Activated T-helper 1 cell treated with Interleukin-2 at 50 U/mL for 16 hours (primary cell): ENCODE measurements around the gene UBXN2A.

ENCODE experiments used
- DNase-seq: peaks from one replicate; pipeline ENCODE4 v3.0.0-alpha.2; 2020; ENCODE audit warnings: low read depth

The UBXN2A gene, protein sequence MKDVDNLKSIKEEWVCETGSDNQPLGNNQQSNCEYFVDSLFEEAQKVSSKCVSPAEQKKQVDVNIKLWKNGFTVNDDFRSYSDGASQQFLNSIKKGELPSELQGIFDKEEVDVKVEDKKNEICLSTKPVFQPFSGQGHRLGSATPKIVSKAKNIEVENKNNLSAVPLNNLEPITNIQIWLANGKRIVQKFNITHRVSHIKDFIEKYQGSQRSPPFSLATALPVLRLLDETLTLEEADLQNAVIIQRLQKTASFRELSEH

DNA sequence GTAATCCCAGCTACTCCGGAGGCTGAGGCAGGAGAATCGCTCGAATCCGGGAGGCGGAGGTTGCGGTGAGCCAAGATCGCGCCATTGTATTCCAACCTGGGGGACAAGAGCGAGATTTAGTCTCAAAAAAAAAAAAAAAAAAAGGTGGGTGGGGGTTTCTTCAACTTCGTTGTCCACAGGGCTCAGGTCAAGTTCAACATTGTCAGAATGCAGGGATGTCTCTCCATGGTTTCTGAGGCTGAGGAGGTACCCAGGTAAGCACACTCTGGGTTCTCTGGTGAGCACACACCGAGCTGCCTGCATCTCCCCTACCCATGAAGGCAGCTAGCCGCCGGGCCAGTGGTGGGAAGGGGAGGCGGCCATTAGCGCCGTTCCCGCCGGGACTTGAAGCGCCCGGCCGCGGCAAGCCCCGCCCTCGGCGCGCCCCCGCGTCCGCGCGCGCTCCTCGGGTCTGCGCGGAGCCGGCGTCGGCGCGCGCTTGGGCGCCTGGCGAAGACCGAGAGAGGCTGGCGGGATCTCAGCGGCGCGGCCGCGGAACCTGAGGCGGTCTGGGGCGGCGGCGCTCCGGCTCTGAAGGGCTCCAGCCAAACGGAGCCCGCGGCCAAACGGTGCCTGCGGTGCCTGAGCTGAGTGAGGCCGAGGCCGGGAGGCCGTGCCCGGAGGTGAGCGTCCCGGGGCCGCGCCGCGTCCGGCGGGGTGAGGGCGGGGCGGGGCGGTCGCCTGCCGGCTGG lies at the start of gene UBXN2A:
UBXN2A (plus strand) TSS at position 477 of the 731 bp plus-strand sequence. CDS start 17,852 bp downstream, outside the sequence.
- DNase-seq = peak; percentile 66

DNA sequence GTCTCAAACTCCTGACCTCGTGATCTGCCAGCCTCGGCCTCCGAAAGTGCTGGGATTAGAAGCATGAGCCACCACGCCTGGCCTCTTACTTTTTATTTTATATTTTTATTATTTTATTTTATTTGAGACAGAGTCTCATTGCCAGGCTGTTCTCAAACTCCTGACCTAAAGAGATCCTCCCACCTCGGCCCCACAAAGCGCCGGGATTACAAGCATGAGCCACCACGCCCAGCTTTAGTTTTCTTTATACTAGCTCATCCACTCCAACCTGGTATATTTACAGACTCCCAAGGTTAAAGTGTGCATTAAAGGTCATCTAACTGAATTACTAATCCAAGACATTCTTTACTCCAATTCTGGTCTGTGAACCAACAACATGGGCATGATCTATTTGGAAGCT lies 40.1 kb upstream of the UBXN2A start:
- DNase-seq = no peak

DNA sequence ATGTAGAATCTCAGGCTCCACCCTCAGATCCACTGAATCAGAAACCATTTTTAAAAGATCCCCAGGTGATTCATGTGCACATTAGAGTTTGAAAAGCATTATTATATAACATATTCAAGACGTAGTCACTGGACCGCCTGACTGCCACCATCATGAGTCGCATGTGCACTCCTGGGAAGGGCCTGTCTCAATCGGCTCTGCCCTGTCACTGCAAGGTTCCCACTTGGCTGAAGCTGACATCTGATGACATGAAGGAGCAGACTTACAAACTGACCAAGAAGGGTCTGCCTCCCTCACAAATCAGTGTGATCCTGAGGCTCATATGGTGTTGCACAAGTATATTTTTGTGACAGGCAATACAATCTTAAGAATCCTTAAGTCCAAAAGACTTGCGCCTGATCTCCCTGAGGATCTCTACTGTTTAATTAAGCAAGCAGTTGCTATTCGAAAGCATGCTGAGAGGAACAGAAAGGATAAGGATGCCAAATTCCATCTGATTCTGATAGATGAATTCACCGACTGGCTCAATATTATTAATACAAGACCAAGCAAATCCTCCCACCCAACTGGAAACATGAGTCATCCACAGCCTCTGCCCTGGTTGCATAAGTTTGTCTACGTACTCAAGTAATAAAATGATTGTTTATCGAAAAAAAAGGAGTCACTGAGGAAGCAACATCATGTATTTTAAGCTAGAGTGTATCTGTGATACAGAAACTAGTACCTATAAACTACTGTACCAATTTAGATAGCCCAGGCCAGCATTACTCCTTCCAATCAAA lies 39.5 kb upstream of the UBXN2A start:
- no peak for DNase-seq

DNA sequence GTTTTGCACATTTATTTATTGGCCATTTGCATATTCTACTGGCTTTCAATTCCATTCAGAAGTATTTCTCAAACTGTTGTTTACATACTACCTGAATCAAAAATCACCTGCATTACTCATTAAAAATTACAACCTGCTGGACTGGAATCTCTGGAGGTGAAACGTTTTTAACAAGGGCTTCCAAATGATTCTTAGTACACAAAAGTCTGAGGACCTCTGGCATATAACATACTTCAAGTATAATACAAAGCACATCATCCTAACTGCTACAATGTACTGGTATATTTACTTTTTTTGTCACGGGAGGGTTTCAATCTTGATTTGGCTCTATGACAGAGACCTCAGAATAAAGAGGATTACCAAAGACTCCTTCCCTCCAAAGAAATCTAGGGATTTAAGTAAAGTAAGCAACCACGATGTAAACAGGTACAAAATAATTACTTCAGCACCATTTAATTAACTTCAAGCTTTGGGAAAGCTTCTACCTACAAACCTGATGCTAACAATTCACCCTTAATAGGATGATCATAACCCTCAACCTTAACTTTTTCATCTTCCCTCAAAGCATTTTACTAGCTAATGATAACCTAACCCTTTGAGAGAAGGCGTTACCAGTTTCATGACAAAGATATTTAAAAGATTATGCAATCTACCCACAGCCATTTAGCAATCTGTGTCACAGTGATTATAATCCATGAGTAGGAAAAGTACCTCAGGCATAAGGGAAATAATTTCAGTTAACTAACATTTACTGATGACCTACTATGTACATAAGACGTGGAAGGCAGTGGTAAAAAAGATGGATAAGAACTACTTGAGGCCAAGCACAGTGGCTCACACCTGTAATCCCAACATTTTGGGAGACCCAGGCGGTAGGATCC lies 38.1 kb upstream of the UBXN2A start:
- DNase-seq = no peak

DNA sequence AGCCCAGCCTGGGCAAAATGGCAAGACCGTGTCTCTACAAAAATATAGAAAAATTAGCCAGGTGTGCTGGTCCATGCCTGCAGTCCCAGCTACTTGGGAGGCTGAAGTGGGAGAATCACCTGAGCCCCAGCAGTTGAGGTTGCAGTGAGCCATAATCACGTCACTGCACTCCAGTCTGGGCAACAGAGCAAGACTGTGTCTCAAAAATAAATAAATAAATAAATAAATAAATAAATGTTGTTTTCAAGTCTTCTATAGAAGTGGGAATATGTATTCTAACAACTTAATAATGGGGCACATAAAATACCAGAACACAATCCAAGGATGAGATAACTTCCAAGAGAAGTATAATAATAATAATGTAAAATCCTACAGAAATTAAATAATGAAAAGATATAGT lies 37.2 kb upstream of the UBXN2A start:
- no peak for DNase-seq

DNA sequence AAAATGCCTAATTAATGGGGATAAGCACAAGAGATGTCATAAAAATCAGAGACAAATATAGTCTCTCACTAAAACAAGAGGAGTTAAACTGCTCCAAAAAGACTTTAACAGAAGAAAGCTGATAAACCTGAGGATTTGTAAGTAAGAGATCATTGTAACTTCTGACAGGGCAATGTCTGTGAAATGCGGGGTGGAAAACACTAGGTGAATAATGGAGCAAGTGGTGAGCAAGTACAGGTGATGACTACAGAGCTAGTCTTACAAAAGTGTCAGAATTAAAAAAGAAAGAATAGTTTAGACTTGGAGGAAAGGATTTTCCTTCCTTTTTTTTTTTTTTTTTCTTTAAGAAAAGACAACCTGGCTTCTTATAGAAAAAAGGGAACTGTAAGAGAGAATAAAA lies 36.0 kb upstream of the UBXN2A start:
- DNase-seq = no peak

DNA sequence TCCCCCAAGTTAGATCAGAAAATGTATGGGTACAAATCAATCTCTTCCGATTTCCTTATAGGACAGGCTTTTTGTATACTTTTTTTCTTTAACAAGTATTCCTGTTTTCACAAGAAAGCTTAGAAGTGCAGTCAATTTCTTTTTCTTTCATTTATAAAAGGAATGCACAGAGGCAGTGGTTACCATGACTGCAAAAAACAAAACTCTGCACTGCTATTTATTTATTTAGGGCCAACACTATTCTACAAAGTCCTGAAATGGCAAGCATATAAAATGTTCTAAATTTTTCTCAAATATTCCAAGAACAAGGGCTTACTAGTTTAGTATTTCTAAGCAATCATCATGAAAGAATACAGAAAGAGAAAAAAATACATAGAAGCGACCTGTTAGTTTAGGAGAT lies 35.6 kb upstream of the UBXN2A start:
- DNase-seq = no peak

DNA sequence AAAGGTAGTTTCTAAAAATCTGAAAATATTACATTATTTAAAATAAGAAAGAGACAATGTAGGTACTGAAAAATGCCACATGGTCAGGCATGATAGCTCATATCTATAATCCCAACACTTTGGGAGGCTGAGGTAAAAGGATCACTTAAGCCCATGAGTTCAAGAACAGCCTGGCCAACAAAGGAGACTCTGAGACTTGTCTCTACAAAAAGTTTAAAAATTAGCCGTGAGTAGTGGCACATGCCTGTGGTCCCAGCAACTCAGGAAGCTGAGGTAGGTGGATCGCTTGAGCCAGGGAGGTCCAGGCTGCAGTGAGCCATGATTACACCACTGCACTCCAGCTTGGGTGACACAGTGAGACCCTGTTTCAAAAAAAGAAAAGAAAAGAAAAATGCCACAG lies 35.1 kb upstream of the UBXN2A start:
- DNase-seq = no peak

DNA sequence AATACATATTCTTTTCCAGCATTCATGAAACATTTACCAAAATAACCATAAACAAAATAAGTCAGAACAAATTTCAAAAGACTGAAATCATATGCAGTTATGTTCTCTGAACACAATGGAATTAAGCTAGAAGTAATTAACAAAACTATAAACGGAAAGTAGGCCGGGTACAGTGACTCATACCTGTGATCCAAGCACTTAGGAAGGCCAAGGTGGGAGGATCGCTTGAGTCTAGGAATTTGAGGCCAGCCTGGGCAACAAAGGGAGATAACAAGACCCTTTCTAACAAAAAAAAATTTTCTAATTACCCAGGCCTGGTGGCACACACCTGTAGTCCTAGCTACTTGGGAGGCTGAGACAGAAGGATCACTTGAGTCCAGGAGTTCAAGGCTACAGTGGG lies 28.2 kb upstream of the UBXN2A start:
- no peak for DNase-seq

DNA sequence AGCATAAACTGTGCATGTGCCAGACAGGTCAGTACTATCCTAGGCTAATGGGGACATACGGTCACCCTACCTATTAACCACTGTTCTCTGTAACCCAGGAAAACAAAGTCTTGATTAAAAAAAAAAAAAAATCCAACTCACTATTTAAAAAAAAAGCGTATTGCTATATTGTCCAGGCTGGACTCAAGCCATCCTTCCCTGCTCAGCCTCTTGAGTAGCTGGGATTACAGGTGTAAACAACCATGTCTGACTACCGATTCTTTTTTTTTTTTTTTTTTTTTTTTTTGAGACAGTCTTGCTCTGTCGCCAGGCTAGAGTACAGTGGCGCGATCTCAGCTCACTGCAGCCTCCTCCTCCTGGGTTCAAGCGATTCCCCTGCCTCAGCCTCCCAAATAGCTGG lies 24.9 kb upstream of the UBXN2A start:
- no peak for DNase-seq

DNA sequence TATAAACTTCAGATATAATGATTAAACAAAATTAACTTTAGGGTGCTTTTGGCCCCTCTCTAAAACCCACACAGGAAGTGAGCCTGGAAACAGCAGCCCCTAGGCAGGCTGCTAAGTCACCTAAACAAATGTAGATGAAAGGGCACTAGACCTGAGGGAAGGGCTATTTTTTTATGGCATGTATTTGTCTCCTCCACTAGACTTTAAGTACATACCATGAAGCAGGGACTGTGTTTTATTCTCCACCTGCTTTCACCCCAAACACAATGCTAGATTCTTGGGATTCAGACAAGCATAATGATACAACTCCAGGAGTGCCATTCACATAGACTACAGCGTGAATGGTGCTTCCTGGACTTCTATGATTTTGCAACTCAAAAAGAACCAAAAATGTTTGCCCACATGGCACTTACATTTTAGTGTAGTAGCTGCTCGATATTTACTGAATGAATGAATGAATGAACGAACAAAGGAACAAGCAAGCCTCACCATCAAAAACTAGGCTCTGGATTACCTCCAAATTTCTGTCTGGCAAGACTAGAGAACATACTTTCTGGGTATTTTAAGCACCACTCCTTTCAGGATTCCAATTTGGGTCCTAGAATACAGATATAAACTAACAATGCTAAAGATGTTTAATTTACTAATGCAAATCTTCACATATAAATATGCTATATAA lies 23.4 kb upstream of the UBXN2A start:
- DNase-seq = no peak

DNA sequence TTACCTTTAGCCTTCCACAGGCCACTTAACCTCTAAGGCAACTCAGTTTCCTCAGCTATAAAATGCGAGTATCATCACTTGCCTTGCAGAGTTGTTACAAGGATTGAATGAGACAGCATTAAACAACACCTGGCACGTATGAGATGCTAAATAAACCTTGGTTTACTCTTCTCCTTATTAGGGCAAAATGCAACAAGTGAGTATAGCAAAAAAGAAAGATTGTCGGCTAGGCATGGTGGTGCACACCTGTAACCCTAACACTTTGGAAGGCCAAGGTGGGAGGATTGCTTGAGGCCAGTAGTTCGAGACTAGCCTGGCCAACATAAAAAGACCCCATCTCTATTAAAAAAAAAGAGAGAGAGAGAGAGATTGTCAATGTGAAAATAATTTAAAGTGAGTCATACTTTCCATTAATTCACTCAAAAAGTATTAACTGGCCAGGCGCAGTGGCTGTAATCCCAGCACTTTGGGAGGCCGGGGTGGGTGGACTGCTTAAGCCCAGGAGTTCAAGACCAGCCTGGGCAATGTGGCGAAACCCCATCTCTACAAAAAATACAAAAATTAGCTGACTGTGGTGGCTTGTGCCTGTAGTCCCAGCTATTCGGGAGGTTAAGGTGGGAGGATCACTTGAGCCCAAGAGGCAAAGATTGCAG lies 21.3 kb upstream of the UBXN2A start:
- no peak for DNase-seq

DNA sequence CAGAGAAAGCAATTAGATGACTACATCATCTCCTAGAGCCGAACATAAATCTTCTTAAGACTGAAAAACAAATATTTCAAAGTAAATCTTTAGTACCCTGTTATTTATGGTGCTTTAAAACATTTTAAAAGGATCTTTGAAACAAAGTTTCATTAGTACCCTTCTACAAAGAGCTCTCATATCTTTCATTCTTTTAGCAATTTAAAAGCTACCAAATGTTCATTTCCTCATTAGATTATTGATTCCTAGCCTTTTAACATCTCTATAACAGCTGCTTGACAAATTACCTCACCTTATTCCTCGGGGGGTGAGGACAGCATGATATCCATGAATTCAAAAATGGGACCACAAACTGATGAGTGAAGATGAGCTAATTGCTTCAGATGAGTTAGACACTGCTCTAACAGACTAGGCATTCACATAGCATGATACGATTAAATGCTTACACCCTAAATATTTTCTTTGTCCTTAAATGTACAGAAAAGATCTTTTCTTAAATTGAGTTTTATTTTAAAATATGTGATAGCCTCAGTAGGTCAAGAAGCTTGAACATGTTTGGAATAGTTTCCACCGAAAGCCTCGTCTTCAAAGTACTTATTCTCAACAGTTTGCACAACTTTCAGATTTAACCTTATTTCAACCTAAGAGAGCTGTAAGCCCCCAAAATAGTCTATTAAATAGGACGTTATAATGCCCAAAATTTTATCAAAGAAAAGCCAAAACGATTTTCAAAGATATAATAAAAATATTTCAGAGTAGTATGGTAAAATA lies 15.5 kb upstream of the UBXN2A start:
- no peak for DNase-seq

DNA sequence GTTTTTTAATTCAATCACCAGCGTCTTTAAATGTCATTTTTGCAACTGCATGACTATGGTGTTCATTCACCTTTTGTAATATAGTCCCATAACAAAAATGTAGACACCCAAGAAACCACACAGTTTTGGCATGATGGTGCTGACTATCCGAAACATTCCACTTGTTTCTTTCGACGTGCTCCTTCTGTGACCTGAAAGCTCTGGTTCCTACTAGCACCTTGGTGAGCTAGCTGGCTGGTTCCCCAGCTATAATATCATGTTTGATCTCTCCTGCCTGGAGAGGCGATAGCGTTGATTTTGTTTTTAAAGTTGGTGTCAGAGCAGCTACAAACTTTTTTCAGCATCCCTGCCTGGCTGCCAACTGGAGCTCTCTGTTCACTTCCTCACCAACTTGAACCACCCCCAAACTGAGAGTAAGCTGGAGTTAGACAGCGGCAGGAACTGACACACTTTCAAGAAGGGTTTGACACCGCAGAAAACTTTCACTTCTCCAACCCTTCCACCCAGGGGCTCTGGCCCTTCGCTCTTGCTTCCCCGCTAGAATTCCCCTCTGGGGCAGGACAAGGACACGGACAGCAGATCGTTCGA lies 14.5 kb upstream of the UBXN2A start:
- DNase-seq = peak; percentile 37

DNA sequence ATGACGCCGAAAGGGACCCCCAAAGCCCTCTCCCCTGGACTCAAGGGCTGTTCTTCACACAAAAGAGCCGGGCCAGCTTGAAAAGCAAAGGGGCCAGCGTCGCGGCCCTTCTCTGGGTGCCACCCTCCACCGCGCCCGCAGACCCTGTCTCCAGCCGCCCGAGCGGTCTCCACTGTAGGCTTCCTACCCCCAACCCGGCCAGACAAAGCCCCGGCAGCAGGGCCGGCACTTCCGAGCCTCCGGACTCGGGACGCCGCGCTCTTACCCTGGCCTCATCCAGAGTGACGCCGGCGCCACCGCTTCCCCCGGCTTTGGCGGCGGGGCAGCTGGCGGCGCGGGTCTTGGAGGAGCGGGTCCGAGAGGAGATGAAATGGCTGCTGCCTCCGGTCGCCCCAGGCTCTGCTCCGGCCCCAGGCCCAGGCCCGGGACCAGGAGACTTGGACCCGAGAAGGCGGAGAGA lies 13.9 kb upstream of the UBXN2A start:
- DNase-seq = no peak

DNA sequence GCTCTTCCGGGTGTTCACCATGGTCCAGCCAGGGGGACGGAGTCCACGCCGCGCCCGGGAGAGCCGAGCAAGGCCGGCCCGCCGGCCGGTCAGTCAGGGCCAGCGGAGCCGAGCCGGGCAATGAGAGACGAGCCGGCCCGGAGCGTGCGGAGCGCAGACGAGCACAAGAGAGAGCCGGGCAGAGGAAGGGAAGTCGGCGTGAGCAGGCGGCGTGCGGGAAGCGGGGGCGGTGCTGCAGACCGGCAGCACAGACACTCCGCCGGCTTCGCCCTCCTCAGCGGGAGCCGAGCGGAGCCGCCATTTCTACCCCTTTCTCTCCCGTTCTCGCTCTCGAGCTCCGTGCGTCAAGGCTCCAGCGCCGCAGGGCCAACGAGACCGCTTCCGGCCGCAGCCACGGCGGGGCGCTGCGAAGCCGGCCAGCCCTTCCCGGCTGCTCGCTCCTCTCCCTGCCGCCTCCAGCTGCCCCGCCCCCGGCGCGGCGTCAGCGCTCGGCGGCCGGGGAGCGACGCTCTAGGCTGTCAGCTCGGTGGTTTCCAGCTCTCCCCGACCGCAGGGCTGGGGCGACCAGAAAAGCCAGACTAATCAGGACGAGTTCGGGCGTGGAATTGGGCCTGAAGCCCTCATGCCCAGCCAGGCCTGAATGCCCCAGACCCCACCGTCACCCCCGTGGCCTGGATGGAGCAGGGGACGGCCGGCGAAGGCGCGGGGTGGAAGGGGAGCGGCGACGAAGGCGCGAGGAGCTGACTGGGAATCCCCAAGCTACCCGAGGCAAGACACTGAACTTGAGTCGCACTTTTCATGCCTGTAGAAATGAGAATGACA lies 13.3 kb upstream of the UBXN2A start, which contains the start of gene ATAD2B:
ATAD2B (minus strand) TSS at position 374 of the 822 bp plus-strand sequence; CDS start at position 21, 353 bp downstream.
- DNase-seq = peak; percentile 92

DNA sequence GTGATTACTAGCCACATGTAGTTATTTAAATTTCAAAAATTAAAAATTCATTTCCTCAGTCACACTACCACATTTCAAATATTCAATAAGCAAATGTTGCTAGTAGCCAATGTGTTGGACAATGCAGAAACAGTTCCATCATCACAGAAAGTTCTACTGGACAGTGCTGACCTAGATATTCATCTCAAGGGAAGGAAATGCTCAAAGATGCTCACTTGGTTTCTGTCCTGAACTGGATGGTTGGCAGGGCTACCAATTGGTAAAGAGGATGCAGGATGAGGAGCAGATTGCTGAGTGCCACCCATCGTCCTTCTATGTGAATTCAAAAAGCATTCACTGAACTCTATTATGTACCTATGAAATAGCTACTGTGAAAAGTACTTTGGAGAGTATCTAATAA lies 6.0 kb upstream of the UBXN2A start:
- DNase-seq = no peak
